SKM-1 (cell line): ENCODE measurements around the gene PRR14L.
A peak's percentile ranks its signal among the peaks of the same experiment; 100 is the strongest.
"Not testable (repeated sequence)": the region's sequence is repeated elsewhere in the genome, so short reads cannot be mapped to it uniquely, and the experiment has no call there.

Experiments
- DNase-seq: peaks from one replicate; lab custom pipeline; 2025; ENCODE audit not compliant: unreplicated experiment; lab: John Stamatoyannopoulos, UW

PRR14L gene

DNA sequence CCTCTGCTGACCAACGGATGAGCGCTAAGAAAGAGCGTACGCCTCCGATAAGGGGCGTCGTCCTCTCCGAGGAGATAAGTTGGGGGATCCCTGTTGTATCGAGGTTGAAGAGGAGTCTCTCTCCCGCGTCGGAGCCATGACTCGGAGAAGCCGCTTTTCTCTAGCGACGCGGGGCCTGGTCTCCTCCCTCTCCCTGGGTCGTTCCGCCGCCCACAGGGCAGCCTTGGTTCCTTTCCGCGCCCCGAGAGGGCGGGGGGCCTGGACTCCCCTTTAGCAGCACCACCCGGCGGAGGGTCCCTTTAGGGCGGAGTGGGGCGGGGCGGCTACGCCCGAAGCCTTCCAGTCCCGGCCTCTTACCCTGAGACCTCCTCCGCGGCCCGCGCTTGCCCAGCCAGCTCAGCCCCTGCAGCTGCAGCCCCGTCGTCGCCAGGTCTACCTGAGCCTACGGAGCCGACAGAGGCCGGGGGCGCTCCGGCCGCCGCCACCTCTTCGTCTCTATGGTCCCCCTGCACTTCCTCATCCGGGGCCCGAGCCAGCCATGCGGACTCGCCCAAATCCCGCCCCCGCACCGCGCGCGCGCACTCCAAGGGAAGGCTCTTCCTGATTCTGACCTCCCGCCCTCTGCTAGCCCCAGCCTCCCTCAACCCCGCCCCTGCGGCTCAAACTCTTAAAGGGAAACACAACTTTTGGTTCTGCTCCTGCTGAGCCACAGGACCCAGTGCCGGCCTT, at the start of gene PRR14L:
TSS of gene PRR14L (minus strand) at position 497 of the 729 bp plus-strand sequence. CDS start 11,272 bp downstream, outside the sequence.
- peak; percentile 94 for DNase-seq

DNA sequence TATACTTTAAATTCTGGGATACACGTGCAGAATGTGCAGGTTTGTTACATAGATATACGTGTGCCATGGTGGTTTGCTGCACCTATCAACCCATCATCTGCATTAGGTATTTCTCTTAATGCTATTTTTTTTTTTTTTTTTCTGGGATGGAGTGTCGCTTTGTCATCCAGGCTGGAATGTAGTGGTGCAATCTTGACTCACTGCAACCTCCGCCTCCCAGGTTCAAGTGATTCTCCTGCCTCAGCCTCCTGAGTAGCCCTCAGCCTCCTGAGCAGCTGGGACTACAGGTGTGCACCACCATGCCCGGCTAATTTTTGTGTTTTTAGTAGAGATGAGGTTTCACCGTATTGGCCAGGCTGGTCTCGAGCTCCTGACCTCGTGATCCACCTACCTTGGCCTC, 49.4 kb upstream of the PRR14L start:
- DNase-seq: not testable (repeated sequence)

DNA sequence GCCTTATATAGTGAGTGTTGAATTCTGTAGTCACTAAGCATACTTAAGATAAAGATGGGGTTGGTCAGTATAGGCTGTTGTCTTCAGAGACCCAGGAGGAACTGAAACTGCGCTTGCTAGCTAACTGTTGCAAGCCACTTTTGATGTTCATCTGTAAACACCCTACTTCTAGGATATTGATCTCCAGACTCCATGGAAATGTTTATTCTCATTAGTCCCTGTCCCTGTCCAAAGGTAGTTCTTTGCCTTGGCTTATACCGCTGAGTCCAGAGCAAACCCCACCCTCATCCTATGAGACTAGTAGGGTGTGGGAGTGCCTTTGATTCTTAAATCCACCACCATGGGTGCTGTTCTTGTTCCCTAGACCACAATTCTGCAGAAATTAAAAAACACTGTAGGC, 40.3 kb upstream of the PRR14L start:
- no peak for DNase-seq

- no peak for DNase-seq
Measured at GRCh38 chr22:31789803-31790202, 39.9 kb upstream of the PRR14L start.

GRCh38 chr22:31776231-31776630, 26.3 kb upstream of the PRR14L start:
- no peak for DNase-seq

DNA sequence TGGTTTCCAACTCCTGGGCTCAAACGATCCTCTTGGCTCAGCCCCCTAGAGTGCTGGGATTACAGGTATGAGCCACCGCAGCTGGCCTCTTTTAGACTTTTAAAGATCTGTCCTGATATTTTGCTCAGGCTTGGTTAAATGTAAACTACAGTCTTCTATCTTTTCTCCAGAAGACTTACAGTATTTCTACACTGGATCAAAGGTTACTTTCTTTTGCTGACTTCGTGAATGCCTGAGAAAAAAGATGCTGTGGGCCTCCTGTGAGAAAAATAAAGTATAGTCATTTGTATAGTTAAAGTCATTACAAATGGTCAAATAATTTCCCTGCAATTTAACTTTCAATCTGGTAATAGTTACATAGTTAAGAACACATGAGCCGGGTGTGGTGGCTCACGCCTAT, 23.5 kb upstream of the PRR14L start:
- no peak for DNase-seq

DNA sequence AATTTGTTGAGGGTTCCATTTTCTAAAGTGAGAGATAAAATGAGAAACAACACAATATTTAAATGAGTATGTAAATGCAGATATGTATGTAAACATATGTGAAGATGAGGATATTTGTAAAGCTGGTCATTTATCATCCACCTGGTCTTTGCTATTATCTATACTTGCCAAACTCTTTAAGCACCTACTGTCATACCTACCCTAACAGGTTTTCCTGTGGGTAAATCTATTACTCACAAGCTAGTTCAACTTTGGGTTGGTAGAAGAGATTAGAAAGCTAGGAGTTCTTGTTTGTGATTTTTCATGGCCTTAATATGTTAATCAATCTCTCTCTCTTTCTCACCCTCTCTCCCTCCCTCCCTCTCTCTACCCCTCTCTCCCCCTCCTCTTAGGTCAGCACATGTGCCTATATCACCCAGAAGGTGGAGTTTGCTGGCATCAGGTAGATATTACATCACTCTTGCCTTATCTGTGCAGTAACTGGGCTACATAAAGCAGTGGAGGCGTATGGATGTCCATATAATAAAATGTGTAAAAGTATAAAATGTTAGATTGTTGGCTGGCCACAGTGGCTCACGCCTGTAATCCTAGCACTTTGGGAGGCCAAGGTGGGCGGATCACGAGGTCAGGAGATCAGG, 18.6 kb upstream of the PRR14L start:
- no peak for DNase-seq

DNA sequence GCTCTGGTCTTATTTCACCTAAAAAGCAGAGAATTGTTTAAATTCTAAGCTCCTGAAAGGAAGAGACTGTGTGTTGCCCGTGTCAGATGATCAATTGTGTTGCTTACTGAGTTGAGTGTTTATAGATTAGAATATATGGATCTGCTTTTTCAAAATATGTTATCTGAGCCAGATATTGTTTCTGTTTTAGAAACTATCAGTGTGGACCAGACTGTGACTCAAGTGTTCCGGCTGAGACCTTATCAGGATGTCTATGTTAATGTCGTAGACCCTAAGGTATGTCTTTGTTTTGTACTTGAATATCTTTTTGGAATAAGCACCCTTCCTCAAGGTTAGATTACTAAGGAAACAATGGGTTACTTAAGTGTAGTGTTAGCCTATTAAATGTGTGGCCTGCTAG, 14.9 kb upstream of the PRR14L start:
- DNase-seq: no peak

DNA sequence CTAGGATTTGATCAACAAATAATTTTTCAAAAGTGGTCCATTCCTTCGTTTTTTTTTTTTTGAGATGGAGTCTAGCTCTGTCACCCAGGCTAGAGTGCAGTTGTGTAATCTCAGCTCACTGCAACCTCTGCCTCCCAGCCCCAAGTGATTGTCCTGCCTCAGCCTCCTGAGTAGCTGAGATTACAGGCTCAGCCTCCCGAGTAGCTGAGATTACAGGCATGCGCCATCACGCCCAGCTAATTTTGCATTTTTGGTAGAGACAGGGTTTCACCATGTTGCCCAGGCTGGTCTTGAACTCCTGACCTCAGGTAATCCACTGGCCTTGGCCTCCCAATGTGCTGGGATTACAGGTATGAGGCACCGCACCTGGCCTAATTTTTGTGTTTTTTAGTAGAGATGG, 8.9 kb upstream of the PRR14L start:
- DNase-seq: not testable (repeated sequence)

- DNase-seq: no peak
Measured at GRCh38 chr22:31757265-31757664, 7.3 kb upstream of the PRR14L start.

DNA sequence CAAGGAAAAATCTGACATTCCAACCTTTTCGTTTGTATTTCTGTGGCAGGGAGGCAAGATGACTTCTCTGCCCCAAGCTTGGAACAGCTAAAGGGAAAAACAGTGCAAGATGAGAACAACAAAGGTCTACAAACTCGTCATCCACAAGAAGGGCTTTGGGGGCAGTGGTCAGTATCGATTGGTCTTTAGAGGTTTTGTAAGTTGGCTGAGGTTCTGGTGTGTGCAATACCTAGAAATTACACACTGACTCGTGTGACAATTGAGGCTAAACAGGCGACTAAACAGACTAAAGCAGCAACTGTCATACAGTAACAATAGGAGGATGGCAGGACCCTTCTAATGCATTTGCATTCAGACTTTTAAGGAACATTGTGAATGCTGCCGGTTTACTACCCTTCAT, 4.9 kb upstream of the PRR14L start:
- DNase-seq: no peak

- DNase-seq: peak; percentile 70
Measured at GRCh38 chr22:31753634-31754501, 3.9 kb upstream of the PRR14L start, which contains the start of gene DEPDC5. TSS of gene DEPDC5 (plus strand) at chr22:31754019. CDS start at chr22:31754922, 903 bp downstream.

DNA sequence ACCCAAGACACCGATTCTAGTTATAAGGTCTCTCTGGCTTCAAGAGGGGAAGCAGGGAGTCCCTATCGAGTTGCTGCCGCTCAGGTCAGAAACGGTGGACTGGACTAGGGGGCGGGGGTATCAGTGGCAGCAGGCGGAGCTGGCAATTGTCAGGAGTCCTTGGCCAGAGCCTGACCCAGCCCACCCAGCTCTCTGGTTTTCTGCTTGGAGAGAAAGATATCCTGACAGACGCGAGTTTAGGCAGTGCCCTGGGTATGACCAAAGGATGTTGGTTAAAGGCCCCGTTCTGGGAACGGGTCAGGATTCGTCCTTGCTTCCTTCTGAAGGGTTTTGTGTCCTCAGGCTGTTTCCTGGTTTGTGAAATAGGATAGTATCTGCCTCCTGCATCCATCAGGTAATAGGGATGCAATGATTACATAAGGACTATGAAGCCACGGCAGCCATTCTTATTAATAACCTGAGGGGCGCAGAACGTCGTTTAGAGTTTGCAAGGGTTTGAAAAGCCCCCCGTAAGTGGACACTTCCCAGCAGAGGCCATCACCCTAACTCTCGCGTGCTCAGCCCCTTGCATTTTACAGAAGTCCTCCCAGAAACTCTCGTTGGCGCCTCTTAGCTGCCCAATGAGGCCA, 3.2 kb upstream of the PRR14L start:
- no peak for DNase-seq

GRCh38 chr22:31752096-31752847, 2.3 kb upstream of the PRR14L start:
- DNase-seq: no peak

- no peak for DNase-seq
Measured at GRCh38 chr22:31750365-31751284, 693 bp upstream of the PRR14L start.

DNA sequence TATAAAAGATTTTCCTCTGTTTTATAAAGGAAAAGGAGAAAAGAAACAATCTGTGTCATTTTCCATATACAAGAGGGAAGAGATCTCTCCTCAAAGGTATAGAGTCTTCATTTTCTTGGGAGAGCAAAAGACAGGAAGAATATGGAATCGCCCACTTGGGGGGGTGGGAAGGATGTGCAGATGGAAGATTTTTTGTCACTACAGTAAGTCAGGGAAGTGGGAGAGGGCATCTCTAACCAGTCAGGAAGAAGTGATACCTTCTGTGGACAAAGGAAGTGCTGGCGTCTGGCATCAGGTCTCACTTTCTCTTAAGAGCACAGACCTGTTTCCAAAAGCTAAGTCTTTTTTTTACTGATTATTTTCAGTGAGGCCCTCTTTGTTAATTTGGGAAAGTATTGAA, 1.4 kb downstream of the PRR14L start:
- DNase-seq: no peak

DNA sequence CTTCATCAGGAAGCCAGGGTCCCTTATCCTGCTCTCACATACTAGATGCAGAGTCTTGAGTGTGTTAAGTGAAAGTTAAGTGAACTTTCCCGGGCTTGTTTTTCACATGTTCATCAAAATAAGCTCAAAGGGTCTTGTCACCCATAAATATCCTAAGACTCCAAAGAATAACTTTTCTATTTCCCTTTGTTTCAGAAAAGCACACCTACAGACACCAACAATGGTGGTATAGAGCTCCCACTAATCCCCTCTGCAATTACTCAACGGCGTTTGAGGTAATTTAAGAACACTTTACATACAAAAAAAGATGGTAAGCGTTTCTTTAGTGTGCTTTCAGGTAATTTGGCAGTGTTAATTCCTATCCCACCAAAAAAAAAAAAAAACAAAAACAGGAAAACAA, 2.5 kb downstream of the PRR14L start:
- DNase-seq: no peak

DNA sequence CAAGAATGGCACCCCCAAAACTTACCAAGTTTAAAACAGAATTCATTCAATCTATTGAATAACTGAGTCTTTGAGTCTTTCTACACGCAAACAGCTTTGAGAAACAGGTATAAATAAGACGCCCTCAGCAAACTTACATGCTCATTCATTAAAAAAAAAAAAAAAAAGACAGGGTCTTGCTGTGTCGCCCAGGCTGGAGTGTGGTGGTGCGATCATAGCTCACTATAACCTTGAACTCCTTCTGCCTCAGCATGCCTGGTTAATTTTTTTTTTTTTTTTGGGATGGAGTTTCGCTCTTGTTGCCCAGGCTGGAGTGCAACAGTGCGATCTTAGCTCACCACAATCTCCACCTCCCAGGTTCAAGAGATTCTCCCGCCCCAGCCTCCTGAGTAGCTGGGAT, 6.1 kb downstream of the PRR14L start:
- no peak for DNase-seq

DNA sequence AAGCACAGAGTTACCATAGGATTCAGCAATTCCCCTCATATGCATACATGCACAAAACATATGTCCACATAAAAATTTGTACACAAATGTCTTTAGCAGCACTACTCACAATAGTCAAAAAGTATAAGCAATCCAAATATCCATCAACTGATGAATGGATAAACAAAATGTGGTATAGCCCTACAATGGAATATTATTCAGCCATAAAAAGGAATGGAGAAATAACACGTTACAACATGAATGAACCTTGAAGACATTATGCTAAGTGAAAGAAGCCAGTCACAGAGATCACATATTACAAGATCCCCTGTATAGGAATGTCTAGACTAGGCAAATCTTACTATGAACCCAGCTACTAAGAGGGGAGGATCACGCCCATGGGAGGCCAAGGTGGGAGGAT, 7.2 kb downstream of the PRR14L start:
- DNase-seq: no peak
